SK-N-SH treated with all-trans-retinoic acid at 6 μM for 48 hours (cell line): Measurements from ENCODE around the gene TAOK3.

ENCODE experiments used
- BACH2 ChIP-seq: fragments of 250-450 bp; sonication (Bioruptor Pico); IDR thresholded peaks from 2 replicates; pipeline ENCODE4 v1.9.0; 2021; ENCODE audit warnings: mild to moderate bottlenecking, borderline replicate concordance
- CREB5 ChIP-seq: fragments of 250-450 bp; sonication (Bioruptor Pico); IDR thresholded peaks from 2 replicates; pipeline ENCODE4 v1.5.1; 2020; ENCODE audit warnings: low read depth, mild to moderate bottlenecking, moderate library complexity
- OSR1 ChIP-seq: fragments of 250-450 bp; sonication (Bioruptor Pico); IDR thresholded peaks from 2 replicates; pipeline ENCODE4 v1.8.0; 2022; ENCODE audit warnings: moderate library complexity, mild to moderate bottlenecking, inconsistent platforms
- POU6F1 ChIP-seq: fragments of 250-450 bp; sonication (Bioruptor Pico); IDR thresholded peaks from 2 replicates; pipeline ENCODE4 v1.8.0; 2021; ENCODE audit warnings: low read depth, mild to moderate bottlenecking, moderate library complexity, borderline replicate concordance
- ZFP3 ChIP-seq: fragments of 250-450 bp; sonication (Bioruptor Pico); IDR thresholded peaks from 2 replicates; pipeline ENCODE4 v1.5.0; 2020; ENCODE audit warnings: mild to moderate bottlenecking, moderate library complexity
- ZFP30 ChIP-seq: fragments of 450-650 bp; formaldehyde crosslinking; IDR thresholded peaks from 2 replicates; pipeline ENCODE4 v1.5.0; 2022; ENCODE audit warnings: mild to moderate bottlenecking, moderate library complexity
- TF ChIP-seq, protein P1 (sequence below): fragments of 250-450 bp; sonication (Bioruptor Pico); IDR thresholded peaks from 2 replicates; pipeline ENCODE4 v1.8.0; 2020; ENCODE audit warnings: mild to moderate bottlenecking, moderate library complexity, borderline replicate concordance
- TF ChIP-seq, protein P2 (sequence below): fragments of 250-450 bp; sonication (Bioruptor Pico); IDR thresholded peaks from 2 replicates; pipeline ENCODE4 v1.5.0; 2020; ENCODE audit warnings: mild to moderate bottlenecking, moderate library complexity

DNA sequence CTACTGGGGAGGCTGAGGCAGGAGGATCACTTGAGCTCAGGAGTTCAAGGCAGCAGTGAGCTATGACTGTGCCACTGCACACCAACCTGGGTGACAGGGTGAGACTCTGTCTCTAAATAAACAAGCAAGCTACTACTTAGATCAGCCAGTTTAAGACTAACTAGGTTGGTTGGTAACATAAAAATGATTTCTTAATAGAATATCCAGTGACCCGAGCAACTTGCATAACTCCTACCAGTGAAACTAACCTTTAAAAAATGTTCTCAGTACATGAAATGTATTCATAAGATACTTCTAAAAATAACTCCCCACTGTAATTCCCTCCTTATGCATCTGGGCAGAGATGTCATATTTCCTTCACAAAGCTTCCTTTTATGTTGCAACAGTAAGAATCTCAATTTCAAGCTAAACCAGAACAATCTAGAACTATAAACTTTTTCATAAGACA lies 15.9 kb downstream of the TAOK3 start:
- TF ChIP-seq POU6F1 (CRISPR knock-in tag), result no peak
- no peak for TF ChIP-seq CREB5 (CRISPR knock-in tag)
- TF ChIP-seq ZFP30 (CRISPR knock-in tag), result no peak
- TF ChIP-seq, protein P1, sequence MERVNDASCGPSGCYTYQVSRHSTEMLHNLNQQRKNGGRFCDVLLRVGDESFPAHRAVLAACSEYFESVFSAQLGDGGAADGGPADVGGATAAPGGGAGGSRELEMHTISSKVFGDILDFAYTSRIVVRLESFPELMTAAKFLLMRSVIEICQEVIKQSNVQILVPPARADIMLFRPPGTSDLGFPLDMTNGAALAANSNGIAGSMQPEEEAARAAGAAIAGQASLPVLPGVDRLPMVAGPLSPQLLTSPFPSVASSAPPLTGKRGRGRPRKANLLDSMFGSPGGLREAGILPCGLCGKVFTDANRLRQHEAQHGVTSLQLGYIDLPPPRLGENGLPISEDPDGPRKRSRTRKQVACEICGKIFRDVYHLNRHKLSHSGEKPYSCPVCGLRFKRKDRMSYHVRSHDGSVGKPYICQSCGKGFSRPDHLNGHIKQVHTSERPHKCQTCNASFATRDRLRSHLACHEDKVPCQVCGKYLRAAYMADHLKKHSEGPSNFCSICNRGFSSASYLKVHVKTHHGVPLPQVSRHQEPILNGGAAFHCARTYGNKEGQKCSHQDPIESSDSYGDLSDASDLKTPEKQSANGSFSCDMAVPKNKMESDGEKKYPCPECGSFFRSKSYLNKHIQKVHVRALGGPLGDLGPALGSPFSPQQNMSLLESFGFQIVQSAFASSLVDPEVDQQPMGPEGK (CRISPR knock-in tag), result no peak
- TF ChIP-seq BACH2 (CRISPR knock-in tag), result no peak
- no peak for TF ChIP-seq ZFP3 (CRISPR knock-in tag)
- no peak for TF ChIP-seq OSR1
- TF ChIP-seq, protein P2, sequence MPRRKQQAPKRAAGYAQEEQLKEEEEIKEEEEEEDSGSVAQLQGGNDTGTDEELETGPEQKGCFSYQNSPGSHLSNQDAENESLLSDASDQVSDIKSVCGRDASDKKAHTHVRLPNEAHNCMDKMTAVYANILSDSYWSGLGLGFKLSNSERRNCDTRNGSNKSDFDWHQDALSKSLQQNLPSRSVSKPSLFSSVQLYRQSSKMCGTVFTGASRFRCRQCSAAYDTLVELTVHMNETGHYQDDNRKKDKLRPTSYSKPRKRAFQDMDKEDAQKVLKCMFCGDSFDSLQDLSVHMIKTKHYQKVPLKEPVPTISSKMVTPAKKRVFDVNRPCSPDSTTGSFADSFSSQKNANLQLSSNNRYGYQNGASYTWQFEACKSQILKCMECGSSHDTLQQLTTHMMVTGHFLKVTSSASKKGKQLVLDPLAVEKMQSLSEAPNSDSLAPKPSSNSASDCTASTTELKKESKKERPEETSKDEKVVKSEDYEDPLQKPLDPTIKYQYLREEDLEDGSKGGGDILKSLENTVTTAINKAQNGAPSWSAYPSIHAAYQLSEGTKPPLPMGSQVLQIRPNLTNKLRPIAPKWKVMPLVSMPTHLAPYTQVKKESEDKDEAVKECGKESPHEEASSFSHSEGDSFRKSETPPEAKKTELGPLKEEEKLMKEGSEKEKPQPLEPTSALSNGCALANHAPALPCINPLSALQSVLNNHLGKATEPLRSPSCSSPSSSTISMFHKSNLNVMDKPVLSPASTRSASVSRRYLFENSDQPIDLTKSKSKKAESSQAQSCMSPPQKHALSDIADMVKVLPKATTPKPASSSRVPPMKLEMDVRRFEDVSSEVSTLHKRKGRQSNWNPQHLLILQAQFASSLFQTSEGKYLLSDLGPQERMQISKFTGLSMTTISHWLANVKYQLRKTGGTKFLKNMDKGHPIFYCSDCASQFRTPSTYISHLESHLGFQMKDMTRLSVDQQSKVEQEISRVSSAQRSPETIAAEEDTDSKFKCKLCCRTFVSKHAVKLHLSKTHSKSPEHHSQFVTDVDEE (CRISPR knock-in tag), result no peak
